Measurements from ENCODE around the gene PURB. TPM values are rescaled to one million over a fixed set of nuclear protein-coding genes. Genes with fewer than 3 reads are reported as not detected.
A peak's percentile ranks its signal among the peaks of the same experiment; 100 is the strongest.

Gene PURB
- polyA plus RNA-seq, 3 donors = 3.0 to 13.0 (median 3.0) TPM

DNA sequence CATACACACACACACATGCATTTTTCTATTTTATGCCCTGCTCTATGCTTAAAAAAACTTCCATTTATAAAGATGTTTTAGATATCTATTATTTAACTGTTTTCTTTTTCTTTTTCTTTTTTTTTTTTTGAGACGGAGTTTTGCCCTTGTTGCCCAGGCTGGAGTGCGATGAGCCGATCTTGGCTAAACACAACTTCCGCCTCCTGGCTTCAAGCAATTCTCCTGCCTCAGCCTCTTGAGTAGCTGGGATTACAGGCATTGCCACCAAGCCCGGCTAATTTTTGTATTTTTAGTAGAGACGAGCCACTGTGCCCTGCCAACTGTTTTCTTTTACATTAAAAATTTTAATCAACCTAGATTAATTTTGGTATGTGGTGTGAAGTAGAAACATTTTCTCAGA, 45.6 kb upstream of the PURB start:
- Histone ChIP-seq H3K79me2 (ENCODE audit: insufficient read depth, low read length) (no peaks in the 10 kb centered on the region), H4K20me1 (ENCODE audit: insufficient read depth, low read length) (no peaks in the 10 kb centered on the region), H3K4me1 (ENCODE audit: control insufficient read depth in 1 of 2, insufficient read depth in 2 of 2, low read length in 2 of 2) (peaks cover 19 to 20% of the 10 kb centered on the region in 2 donors), H3K4me3 (replicated peaks in 1 of 3; ENCODE audit: low read depth in 2 of 3, low read length in 3 of 3) (no peak overlapping the region), H3K36me3 (replicated peaks in 1 of 2; ENCODE audit: control insufficient read depth in 1 of 2, insufficient read depth in 2 of 2, low read length in 2 of 2) (no peaks in the 10 kb centered on the region), H2AFZ (ENCODE audit: insufficient read depth, low read depth, low read length, poor library complexity, severe bottlenecking) (no peak overlapping the region), H3K27ac (ENCODE audit: low read depth in 1 of 2, low read length in 2 of 2) (no peak overlapping the region), H3K4me2 (replicated peaks; ENCODE audit: extremely low read depth, low read length, poor library complexity, severe bottlenecking) (no peak overlapping the region), H3K27me3 (ENCODE audit: control insufficient read depth in 2 of 2, insufficient read depth in 2 of 2, low read length in 2 of 2) (no peaks in the 10 kb centered on the region), H3K9ac (ENCODE audit: insufficient read depth, low read length, poor library complexity, severe bottlenecking) (no peak overlapping the region), H3K9me3 (replicated peaks in 1 of 2; ENCODE audit: control insufficient read depth in 1 of 2, insufficient read depth in 1 of 2, low read length in 2 of 2) (no peaks in the 10 kb centered on the region)
- 100% methylated on average over 3 of the region's 6 CpGs for WGBS (ENCODE audit: insufficient coverage)
- peaks cover 0 to 5% (median 2%) of the 10 kb centered on the region in 7 donors for H3K9me3 Mint-ChIP-seq
- intact Hi-C loops (cut with micrococcal nuclease) = loop anchor here in 1 of 2 donors (10.0 kb wide), 1 partner anchor 166 kb away; no protein-coding TSS in a partner anchor
- H3K27ac Mint-ChIP-seq = no peak overlapping the region
- H3K4me1 Mint-ChIP-seq = peaks cover 19% of the 10 kb centered on the region
- H3K4me3 Mint-ChIP-seq = no peak overlapping the region
- no peaks in the 10 kb centered on the region for H3K36me3 Mint-ChIP-seq
- peaks cover 3 to 6% (median 4%) of the 10 kb centered on the region in 3 donors for H3K27me3 Mint-ChIP-seq (ENCODE audit: low read depth in 3 of 3)
- no peak for DNase-seq
- TF ChIP-seq, protein P1, sequence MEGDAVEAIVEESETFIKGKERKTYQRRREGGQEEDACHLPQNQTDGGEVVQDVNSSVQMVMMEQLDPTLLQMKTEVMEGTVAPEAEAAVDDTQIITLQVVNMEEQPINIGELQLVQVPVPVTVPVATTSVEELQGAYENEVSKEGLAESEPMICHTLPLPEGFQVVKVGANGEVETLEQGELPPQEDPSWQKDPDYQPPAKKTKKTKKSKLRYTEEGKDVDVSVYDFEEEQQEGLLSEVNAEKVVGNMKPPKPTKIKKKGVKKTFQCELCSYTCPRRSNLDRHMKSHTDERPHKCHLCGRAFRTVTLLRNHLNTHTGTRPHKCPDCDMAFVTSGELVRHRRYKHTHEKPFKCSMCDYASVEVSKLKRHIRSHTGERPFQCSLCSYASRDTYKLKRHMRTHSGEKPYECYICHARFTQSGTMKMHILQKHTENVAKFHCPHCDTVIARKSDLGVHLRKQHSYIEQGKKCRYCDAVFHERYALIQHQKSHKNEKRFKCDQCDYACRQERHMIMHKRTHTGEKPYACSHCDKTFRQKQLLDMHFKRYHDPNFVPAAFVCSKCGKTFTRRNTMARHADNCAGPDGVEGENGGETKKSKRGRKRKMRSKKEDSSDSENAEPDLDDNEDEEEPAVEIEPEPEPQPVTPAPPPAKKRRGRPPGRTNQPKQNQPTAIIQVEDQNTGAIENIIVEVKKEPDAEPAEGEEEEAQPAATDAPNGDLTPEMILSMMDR (IDR thresholded peaks at IDR 0.05) = no peak

DNA sequence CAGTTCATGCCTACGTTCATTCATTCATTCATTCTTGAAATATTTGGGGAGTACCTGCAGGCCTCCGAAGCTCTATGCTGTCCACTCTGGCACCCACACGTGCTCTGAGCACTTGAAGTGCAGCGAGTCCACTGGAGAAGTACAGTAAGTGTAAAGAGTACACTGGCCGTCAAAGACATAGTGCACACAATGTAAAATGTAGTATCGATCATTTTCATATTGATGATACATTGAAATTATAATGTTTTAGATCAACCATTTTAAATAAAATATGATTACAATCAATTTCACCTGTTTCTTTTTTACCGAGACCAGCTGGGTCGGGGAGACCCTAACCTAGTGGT, 37.0 kb upstream of the PURB start:
- Histone ChIP-seq H2AFZ (ENCODE audit: insufficient read depth, low read depth, low read length, poor library complexity, severe bottlenecking) (peak overlapping the region; percentile 54), H3K36me3 (replicated peaks in 1 of 2; ENCODE audit: control insufficient read depth in 1 of 2, insufficient read depth in 2 of 2, low read length in 2 of 2) (no peaks in the 10 kb centered on the region), H3K79me2 (ENCODE audit: insufficient read depth, low read length) (no peaks in the 10 kb centered on the region), H3K4me2 (replicated peaks; ENCODE audit: extremely low read depth, low read length, poor library complexity, severe bottlenecking) (no peak overlapping the region), H3K27me3 (ENCODE audit: control insufficient read depth in 2 of 2, insufficient read depth in 2 of 2, low read length in 2 of 2) (no peaks in the 10 kb centered on the region), H3K4me1 (ENCODE audit: control insufficient read depth in 1 of 2, insufficient read depth in 2 of 2, low read length in 2 of 2) (peaks cover 0 to 6% of the 10 kb centered on the region in 2 donors), H4K20me1 (ENCODE audit: insufficient read depth, low read length) (no peaks in the 10 kb centered on the region), H3K9me3 (replicated peaks in 1 of 2; ENCODE audit: control insufficient read depth in 1 of 2, insufficient read depth in 1 of 2, low read length in 2 of 2) (no peaks in the 10 kb centered on the region), H3K9ac (ENCODE audit: insufficient read depth, low read length, poor library complexity, severe bottlenecking) (no peak overlapping the region), H3K4me3 (replicated peaks in 1 of 3; ENCODE audit: low read depth in 2 of 3, low read length in 3 of 3) (no peak overlapping the region), H3K27ac (ENCODE audit: low read depth in 1 of 2, low read length in 2 of 2) (no peak overlapping the region)
- peaks cover 5% of the 10 kb centered on the region for H3K4me1 Mint-ChIP-seq
- intact Hi-C loops (cut with micrococcal nuclease) = loop anchor here (2.0 to 5.0 kb wide), 2 partner anchors 66 to 335 kb away; no protein-coding TSS in a partner anchor
- H3K27me3 Mint-ChIP-seq (ENCODE audit: low read depth in 3 of 3) = peaks cover 0 to 3% (median 0%) of the 10 kb centered on the region in 3 donors
- TF ChIP-seq, protein P1 (IDR thresholded peaks at IDR 0.05) = peak; percentile 43
- peaks cover 0 to 4% (median 0%) of the 10 kb centered on the region in 7 donors for H3K9me3 Mint-ChIP-seq
- H3K27ac Mint-ChIP-seq = no peak overlapping the region
- H3K36me3 Mint-ChIP-seq = no peaks in the 10 kb centered on the region
- H3K4me3 Mint-ChIP-seq = no peak overlapping the region
- DNase-seq = no peak
- WGBS (ENCODE audit: insufficient coverage) = 20% methylated on average over 1 of the region's 8 CpGs

All from CD14-positive monocyte (primary cell).